ENCODE data around the gene SLC52A3.
"Not testable (repeated sequence)": the region's sequence is repeated elsewhere in the genome, so short reads cannot be mapped to it uniquely, and the experiment has no call there.

SLC52A3 gene

DNA sequence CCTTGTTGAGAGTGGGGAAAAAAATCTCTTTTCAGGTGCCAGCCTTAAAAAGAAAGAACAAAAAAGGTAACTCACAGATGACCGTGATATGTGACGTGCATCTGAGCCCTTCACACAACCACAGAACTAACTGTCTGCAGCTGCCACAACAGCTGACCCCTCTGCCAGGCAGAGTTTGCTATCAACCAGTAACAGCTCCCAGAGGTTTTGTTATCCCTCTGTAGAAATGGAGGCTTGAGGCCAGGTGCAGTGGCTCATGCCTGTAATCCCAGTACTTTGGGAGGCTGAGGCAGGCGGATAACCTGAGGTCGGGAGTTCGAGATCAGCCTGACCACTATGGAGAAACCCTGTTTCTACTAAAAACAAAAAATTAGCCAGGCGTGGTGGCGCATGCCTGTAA is 42.8 kb downstream of the SLC52A3 start:
- DNase-seq = no peak

DNA sequence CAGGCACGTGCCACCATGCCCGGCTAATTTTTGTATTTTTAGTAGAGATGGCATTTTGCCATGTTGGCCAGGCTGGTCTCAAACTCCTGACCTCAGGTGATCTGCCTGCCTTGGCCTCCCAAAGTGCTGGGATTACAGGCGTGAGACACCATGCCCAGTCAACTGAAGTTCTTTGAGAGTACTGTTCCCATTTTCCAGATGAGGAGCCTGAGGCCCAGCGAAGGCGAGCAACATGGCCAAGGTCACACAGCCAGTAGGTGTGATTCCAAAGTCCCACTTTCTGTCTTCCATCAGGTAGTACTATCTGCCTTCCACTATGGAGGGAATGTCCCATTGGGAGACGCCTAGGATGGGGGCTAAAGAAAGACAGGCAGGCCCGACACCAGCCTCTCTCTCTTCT is 43.5 kb downstream of the SLC52A3 start:
- not testable (repeated sequence) for DNase-seq

DNA sequence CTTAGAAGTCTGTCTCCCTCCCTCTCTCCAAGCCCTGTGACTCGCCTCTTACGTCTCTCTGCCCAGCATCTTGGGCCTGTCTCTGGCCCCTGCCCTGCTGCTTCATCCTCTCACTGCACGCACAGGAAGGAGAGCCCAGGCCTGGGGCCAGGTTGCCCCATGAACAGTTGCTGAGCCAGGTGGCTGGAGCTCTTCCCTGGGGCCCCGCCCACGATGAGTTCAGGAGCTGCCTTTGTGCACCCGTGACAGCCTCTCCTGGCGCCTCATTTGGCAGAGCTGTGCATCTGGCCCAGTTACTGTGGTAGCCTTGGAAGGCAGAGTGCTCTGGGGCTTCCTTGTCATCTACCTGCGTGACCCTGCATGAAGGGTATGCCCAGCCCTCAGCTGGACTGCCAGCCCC is 44.5 kb downstream of the SLC52A3 start:
- peak; percentile 92 for DNase-seq

DNA sequence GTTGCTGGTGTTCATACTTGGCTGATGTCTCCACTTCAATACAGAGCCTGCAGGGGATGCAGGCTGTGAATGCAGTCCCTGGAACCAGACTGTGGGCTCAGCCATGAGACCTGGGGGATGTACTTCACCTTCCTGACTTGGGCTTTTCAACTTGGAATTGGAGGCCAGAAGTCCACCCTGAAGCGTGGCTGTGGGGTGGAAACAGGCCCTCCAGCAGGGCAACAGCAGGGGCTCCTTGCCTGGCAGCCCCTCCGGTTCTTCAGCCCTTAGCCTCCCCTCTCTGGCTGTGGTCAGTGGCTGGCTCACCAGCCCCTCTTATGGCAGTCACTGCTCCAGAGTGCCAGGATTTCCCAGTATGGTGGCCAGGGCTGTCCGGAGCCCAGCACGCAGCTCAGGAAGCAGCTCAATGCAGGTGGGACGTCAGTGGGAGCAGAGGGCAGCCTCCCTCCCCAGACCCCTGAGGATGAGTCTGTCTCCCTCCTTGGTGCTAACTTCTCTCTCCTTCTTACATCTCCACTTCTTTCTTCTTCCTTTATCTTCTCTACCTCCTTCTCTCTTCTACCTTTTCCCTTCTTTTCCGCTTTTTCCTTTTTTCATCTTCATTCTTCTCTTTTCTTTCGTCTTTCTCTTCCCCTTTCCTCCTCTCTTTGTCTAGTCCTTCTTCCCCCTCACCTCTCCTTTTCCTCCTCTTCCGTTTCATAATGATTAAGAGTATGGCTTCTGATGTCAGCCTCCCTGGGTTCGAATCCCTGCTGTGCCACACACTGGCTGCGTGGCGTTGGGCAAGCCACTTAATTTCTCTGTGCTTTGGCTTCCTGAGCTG is 45.3 kb downstream of the SLC52A3 start:
- no peak for DNase-seq

DNA sequence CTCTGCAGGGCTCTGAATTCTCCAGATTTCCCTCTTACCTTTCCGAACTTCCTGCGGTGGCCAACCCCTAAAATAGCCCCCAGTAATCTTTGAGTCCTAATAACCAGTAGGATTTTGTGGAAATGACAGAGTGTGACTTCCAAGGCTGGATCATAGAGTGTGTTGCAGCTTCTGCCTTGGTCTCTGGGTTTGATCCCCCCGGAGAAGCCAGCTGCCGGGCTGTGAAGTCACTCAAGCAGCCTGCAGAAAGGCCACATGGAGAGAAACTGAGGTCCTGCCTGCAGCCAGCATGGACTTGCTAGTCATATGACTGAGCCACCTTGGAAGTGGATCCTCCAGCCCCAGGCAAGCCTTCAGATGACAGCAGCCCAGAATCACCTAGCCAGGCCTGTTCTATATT is 46.4 kb downstream of the SLC52A3 start:
- no peak for DNase-seq

DNA sequence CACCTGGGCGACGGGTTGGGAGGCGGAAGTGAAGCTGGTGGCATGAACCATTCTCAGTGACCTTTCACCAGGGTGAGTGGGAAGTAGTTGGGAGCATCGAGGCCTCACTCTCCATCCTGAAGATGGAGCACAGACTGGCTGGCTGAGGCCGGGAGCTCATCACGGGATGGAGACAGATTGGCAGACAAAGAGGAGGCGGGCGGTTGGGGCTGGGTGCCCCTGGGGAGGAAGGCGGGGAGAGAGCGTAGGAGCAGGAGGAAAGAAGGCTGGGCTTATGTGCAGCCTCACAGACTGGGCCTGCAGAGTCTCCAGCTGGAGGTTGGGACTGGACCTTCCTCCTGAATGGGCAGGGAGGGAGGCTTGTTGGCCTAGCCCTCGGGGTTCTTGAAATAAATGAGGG is 48.5 kb downstream of the SLC52A3 start:
- DNase-seq = no peak

DNA sequence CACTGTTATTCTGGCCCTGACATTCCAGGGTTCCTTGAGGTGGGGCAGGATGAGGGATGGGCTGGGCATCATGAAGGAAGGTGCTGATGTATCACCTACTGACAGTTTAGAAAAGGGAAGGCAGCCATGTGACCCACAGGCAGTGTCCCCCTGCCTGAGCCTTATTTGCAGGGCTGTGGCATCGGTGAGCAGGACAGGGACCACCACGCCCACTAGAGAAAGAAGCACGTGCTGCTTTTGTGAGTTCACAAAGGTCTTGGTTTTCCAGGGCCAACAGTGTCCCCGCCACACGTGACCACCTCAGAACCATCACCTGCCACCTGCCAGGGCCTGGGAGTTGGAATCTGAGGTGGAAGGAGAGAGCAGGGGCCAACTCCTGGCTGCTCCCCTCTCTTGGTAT is 49.2 kb downstream of the SLC52A3 start:
- DNase-seq = no peak

DNA sequence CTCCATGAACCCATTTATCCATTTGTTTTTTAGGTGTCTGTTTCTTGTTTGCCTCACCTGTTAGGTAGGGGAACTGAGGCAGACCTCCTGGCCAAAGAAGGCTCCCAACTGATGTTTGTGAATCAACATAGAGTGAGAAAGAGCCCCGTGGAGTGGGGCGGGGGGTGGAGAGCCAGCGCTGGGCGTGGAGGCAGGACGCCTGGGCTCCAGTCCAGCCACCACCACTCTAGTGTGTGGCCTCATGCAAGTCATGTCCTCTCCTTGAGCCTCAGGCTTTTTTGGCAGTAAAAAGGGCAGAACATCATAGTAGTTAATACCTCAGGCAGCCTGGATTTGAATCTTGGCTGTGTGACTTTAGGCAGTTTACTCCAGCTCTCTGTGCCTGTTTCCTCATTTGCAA is 50.5 kb downstream of the SLC52A3 start:
- DNase-seq = no peak

DNA sequence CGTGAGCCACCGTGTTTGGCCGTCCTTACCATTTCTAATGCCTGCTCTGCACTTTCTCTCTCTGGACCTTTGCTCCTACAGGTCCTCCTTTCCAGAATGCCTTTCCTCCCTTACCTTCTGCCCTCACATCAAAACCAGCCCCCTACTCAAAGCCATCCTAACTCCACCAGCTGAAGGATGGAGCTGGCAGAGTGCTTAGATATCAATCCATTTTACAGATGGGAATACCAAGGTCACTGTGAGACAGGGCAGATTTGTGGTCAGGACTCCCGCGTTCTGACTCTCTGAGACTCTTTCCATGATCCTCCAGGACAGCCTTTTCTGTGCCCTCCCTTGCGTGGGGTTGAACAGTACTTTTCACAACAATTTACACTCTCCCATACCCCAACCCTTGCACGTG is 51.0 kb downstream of the SLC52A3 start:
- DNase-seq = no peak

DNA sequence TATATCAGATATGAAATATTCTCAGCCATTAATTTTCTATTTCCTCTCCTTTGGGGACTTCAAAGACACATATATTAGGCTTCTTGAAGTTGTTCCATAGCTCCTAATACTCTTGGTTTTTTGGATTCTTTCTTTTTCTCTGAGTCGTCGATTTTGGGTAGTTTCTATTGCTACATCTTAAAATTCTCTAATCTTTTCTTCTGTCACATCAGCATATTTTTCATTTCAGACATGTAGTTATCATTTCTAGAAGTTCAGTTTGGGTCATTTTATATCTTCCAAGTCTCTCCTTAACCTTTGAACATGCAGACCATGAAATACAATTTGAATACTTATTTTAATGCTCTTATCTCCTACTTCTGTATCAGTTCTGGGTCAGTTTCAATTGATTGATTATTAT is 53.8 kb downstream of the SLC52A3 start:
- DNase-seq = no peak

DNA sequence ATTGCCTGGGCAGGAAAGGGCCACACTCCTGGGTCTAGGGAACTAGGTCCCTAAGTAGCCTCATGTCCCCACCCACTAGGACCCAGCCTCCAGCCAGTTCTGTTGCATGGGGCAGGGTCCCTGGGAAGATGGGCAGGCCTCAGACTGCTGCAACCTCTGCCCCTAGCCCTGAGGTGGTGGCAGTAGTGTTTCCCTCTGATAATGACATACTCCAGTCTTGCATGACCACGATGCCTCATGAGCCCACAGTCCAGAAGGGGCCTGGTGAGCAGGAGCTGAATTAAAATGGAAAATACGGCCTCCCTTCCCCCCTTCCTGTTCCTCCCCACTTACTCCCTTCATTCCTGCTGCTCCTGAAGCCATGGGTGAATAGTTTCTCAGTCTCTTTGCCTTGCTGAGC is 56.7 kb downstream of the SLC52A3 start:
- DNase-seq = no peak

DNA sequence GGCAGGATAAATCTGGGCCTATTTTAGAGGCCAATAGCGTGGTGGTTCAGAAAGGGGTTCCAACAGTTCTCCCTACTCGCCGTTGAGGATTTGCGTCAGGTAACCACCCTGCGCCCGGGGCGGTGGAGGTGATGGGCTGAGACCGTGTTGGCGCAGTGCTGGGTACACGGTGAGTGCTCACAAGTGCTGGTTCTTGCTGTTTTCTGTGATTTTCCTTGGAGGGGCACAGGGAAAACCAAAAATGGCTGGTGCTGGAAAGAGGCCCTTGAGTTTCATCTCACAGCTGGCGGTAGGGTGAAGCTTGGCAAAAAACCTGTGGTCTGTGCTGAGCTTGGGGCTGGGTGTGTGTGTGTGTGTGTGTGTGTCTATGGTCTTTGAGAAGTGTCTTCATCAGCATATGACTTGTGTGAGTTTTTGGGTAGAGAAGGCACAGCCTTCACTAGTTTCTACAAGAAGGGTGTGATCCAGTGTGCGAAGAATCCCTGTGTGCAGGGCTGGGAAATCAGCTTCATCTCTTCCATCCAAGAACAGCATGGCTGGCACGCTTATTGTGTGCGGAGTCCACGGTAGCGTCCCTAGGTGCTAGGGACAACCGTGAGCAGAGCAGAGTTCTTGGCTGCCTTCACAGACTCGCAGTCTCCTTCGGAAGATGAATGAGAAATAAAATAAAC is 57.4 kb downstream of the SLC52A3 start:
- no peak for DNase-seq
